Measurements from ENCODE around the gene IL6.
"Not testable (repeated sequence)": the region's sequence is repeated elsewhere in the genome, so short reads cannot be mapped to it uniquely, and the experiment has no call there.

IL6 gene

GRCh38 chr7:22729180-22729825 is 2.3 kb downstream of the IL6 start:
- no peak for DNase-seq

DNA sequence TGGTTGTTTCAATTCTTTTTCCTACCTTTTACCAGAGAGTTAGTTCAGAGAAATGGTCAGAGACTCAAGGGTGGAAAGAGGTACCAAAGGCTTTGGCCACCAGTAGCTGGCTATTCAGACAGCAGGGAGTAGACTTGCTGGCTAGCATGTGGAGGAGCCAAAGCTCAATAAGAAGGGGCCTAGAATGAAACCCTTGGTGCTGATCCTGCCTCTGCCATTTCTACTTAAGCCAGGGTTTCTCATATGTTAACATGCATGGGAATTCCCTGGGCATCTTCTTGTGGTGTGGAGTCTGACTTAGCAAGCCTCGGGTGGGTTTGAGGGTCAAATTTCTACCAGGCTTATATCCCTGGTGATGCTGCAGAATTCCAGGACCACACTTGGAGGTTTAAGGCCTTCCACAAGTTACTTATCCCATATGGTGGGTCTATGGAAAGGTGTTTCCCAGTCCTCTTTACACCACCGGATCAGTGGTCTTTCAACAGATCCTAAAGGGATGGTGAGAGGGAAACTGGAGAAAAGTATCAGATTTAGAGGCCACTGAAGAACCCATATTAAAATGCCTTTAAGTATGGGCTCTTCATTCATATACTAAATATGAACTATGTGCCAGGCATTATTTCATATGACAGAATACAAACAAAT is 3.2 kb downstream of the IL6 start:
- DNase-seq, result no peak

DNA sequence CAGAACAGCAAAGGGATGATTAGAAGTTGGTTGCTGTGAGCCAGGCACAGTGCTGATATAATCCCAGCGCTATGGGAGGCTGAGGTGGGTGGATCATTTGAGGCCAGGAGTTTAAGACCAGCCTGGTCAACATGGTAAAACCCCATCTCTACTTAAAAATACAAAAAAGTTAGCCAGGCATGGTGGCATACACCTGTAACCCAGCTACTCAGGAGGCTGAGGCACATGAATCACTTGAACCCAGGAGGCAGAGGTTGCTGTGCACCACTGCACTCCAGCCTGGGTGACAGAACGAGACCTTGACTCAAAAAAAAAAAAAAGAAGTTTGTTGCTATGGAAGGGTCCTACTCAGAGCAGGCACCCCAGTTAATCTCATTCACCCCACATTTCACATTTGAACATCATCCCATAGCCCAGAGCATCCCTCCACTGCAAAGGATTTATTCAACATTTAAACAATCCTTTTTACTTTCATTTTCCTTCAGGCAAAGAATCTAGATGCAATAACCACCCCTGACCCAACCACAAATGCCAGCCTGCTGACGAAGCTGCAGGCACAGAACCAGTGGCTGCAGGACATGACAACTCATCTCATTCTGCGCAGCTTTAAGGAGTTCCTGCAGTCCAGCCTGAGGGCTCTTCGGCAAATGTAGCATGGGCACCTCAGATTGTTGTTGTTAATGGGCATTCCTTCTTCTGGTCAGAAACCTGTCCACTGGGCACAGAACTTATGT is 4.1 kb downstream of the IL6 start:
- DNase-seq, result no peak

DNA sequence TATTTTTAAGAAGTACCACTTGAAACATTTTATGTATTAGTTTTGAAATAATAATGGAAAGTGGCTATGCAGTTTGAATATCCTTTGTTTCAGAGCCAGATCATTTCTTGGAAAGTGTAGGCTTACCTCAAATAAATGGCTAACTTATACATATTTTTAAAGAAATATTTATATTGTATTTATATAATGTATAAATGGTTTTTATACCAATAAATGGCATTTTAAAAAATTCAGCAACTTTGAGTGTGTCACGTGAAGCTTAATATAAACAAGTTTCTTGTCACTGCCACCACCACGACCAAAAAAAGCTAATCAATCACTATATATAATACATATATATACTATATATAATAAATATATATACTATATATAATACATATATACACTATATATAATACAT is 4.8 kb downstream of the IL6 start:
- no peak for DNase-seq

GRCh38 chr7:22732556-22733126 is 5.6 kb downstream of the IL6 start:
- DNase-seq, result no peak

- DNase-seq, result no peak
Measured at GRCh38 chr7:22733761-22734160, 6.8 kb downstream of the IL6 start.

GRCh38 chr7:22743014-22743413 is 16.0 kb downstream of the IL6 start:
- DNase-seq, result no peak

DNA sequence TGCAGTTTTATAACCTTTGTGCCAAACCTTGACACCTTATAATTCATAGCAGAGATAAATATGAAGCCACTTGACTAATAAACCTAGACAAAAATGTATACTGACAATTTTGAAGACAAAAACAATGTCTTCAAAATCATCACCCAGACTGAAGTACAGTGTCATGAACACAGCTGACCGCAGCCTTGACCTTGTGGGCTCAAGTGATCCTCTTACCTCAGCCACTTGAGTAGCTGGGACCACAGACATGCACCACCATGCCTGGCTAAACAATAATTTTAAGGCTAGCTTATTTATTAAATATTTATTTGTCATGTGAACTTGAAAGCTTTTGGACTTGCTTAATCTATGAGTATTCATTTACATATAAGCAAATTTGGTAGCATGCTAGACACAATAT is 24.3 kb downstream of the IL6 start:
- DNase-seq, result no peak

DNA sequence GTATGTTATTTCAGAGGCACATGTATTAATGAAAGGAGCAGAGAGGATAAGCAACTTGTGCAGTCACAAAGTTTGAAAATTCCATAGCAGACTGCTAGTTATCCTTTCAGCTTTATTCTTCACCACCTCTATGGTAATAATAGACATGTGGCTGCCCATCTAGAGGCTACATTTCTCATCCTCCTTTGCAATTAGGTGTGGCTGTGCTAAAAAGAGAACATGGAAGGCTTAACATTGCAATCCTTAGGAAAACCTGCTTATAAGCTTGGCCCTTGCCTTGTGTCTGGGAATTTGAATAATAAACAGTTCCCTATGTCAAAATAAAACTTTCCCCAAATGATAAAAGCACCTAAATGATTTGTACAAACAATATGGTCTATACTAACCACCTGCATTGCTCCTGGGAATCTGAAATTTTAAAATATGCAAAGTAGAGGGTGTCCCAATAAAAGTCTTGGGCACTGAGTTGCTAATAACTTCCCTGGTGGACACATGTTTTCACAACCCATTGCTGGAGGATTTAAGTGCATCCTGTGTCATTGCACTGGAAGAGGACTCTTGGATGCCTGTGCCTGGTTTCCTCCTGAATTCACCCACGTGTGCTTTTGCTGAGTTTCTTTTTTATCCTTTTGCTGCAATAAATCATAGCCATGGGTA is 30.5 kb downstream of the IL6 start:
- no peak for DNase-seq

GRCh38 chr7:22758576-22758975 is 31.6 kb downstream of the IL6 start:
- DNase-seq, result no peak

GRCh38 chr7:22759721-22760120 is 32.7 kb downstream of the IL6 start:
- no peak for DNase-seq

DNA sequence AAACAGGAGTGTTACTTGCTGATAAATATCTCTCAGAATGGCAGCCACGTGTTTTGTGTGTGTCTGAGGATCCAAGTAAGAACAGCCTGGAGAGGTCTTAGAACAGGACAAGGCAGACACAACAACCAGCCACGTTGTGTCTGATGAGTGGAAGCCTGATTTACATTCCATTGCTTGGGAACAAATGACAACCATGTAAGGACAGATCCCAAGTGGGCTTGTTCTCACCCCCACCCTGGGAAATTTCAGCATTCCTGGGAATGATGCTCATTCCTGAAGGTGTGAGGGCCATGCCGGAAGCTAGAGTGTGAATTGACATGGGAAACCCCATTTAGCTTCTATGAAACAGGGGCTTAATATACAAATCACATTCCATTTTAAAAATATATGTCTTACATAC is 35.9 kb downstream of the IL6 start:
- no peak for DNase-seq

DNA sequence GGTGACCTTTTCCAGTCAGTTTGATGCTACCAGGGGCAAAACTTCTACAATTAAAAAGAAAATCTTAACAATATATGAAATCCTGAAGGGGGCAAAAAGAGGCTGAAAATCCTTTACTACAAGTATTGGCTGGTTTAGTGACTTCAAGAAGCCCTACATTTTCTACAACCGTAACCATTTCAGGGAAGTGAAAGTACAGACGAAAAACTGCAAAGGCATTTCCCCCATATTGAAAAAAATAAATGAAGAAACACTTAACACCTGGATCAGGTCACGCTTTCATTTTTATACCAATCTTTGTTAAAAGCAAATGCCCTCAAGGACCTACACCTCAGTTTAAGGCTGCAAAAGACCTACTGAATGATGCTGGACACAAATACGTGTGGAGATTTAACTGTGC is 38.6 kb downstream of the IL6 start:
- DNase-seq, result no peak

GRCh38 chr7:22771194-22771871 is 44.3 kb downstream of the IL6 start:
- no peak for DNase-seq

GRCh38 chr7:22771872-22772228 is 44.9 kb downstream of the IL6 start:
- no peak for DNase-seq

DNA sequence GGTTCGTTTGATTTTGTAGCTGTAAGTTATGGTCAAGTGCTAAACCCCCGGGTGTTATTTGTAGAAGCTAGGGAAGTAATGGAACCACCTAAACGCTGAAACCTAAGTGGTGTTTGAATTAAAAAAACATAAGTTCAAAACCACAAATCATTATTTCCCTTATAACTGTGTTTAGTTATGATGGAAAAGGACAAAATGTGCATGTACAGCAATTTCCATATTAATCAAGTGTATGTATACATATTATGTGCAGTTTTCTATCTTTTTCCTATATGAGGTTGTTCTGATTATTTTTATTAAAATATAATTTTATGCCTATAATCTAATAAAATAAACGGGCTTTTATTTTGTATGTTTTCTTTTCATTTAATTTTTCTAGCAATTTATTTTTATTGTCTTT is 45.9 kb downstream of the IL6 start:
- DNase-seq, result no peak

- DNase-seq, result no peak
Measured at GRCh38 chr7:22776964-22777363, 50.0 kb downstream of the IL6 start.

- not testable (repeated sequence) for DNase-seq
Measured at GRCh38 chr7:22779730-22780323, 52.8 kb downstream of the IL6 start.

GRCh38 chr7:22781230-22781711 is 54.3 kb downstream of the IL6 start:
- DNase-seq, result no peak

All from activated CD8-positive, alpha-beta memory T cell treated with anti-CD3 and anti-CD28 coated beads for 24 hours (primary cell).